WTC11 (cell line): ENCODE results near the gene ARHGEF39. TPM values are rescaled to one million over a fixed set of nuclear protein-coding genes. Genes with fewer than 3 reads are reported as not detected.
A peak's percentile ranks its signal among the peaks of the same experiment; 100 is the strongest.

ENCODE experiments used
- ATAC-seq: fragments of 200-7000 bp; cut with Tn5 transposase; 2 replicates; pipeline ENCODE4 v1.10.0; 2021; ENCODE audit warnings: mild to moderate bottlenecking, moderate library complexity
- CTCF ChIA-PET: fragments of 300-600 bp; sonication (Branson Sonifier 250); formaldehyde crosslinking; loops from one replicate; lab custom pipeline; 2021; ENCODE audit warnings: antibody characterized with exemption; lab: Charles Lee
- POLR2A ChIA-PET: fragments of 350-600 bp; sonication (Branson Sonifier 250); formaldehyde crosslinking; loops from one replicate; lab custom pipeline; 2021; ENCODE audit warnings: antibody characterized with exemption; lab: Charles Lee
- DNase-seq: peaks from one replicate; pipeline ENCODE4 v3.0.0; 2021; ENCODE audit warnings: low spot score
- H3K27ac Mint-ChIP-seq: 2 replicates; pipeline ENCODE4 v1.8.0; 2021; ENCODE audit warnings: mixed read lengths
- H3K27me3 Mint-ChIP-seq: 2 replicates; pipeline ENCODE4 v1.8.0; 2021; ENCODE audit warnings: low read depth, mild to moderate bottlenecking, moderate library complexity, mixed read lengths
- H3K36me3 Mint-ChIP-seq: 2 replicates; pipeline ENCODE4 v1.8.0; 2021; ENCODE audit warnings: mixed read lengths
- H3K4me1 Mint-ChIP-seq: 2 replicates; pipeline ENCODE4 v1.8.0; 2022; ENCODE audit warnings: mixed read lengths
- H3K4me3 Mint-ChIP-seq: 2 replicates; pipeline ENCODE4 v1.8.0; 2021; ENCODE audit warnings: mild to moderate bottlenecking, moderate library complexity, mixed read lengths
- H3K9me3 Mint-ChIP-seq: 2 replicates; pipeline ENCODE4 v1.8.0; 2021; ENCODE audit warnings: mixed read lengths
- ESRRA ChIP-seq: sonication (generic); formaldehyde crosslinking; IDR thresholded peaks from 2 replicates; pipeline ENCODE4 v1.8.1; 2022; ENCODE audit warnings: mild to moderate bottlenecking, missing genetic modification reagents, borderline replicate concordance
- ETV6 ChIP-seq: sonication (generic); formaldehyde crosslinking; IDR thresholded peaks from 2 replicates; pipeline ENCODE4 v1.8.1; 2022; ENCODE audit warnings: mild to moderate bottlenecking, missing genetic modification reagents
- HMGA2 ChIP-seq: fragments of 250-450 bp; sonication (Bioruptor Pico); IDR thresholded peaks from 2 replicates; pipeline ENCODE4 v1.4.0; 2021; ENCODE audit warnings: mild to moderate bottlenecking, moderate library complexity
- MXD4 ChIP-seq: fragments of 250-450 bp; sonication (Bioruptor Pico); IDR thresholded peaks from 2 replicates; pipeline ENCODE4 v1.8.0; 2021; ENCODE audit warnings: mild to moderate bottlenecking, moderate library complexity, borderline replicate concordance
- NFE2L1 ChIP-seq: sonication (generic); formaldehyde crosslinking; IDR thresholded peaks from 2 replicates; pipeline ENCODE4 v1.8.1; 2023; ENCODE audit warnings: missing genetic modification reagents
- PREB ChIP-seq: sonication (generic); formaldehyde crosslinking; IDR thresholded peaks from 2 replicates; pipeline ENCODE4 v1.8.1; 2022; ENCODE audit warnings: mild to moderate bottlenecking, missing genetic modification reagents, moderate library complexity, borderline replicate concordance
- RELA ChIP-seq: sonication (generic); formaldehyde crosslinking; IDR thresholded peaks from 2 replicates; pipeline ENCODE4 v1.8.1; 2022; ENCODE audit warnings: missing genetic modification reagents, mild to moderate bottlenecking, borderline replicate concordance
- RORB ChIP-seq: fragments of 250-450 bp; sonication (Bioruptor Pico); IDR thresholded peaks from 2 replicates; pipeline ENCODE4 v1.9.0; 2021; ENCODE audit warnings: mild to moderate bottlenecking
- SMAD4 ChIP-seq: sonication (generic); formaldehyde crosslinking; IDR thresholded peaks from 2 replicates; pipeline ENCODE4 v1.8.0; 2022; ENCODE audit warnings: mild to moderate bottlenecking, missing genetic modification reagents
- SP1 ChIP-seq: sonication (generic); formaldehyde crosslinking; conservative IDR thresholded peaks from 2 replicates; pipeline ENCODE4 v1.8.1; 2022; ENCODE audit warnings: missing genetic modification reagents
- TCF7 ChIP-seq: sonication (generic); formaldehyde crosslinking; IDR thresholded peaks from 2 replicates; pipeline ENCODE4 v1.8.0; 2022; ENCODE audit warnings: mild to moderate bottlenecking, low read depth, missing genetic modification reagents, moderate library complexity
- ZBTB21 ChIP-seq: sonication (generic); formaldehyde crosslinking; IDR thresholded peaks from 2 replicates; pipeline ENCODE4 v1.8.1; 2023; ENCODE audit warnings: mild to moderate bottlenecking, missing genetic modification reagents, borderline replicate concordance
- ZNF121 ChIP-seq: sonication (generic); formaldehyde crosslinking; IDR thresholded peaks from 2 replicates; pipeline ENCODE4 v1.8.0; 2023; ENCODE audit warnings: missing genetic modification reagents
- ZNF232 ChIP-seq: sonication (generic); formaldehyde crosslinking; IDR thresholded peaks from 2 replicates; pipeline ENCODE4 v1.8.0; 2022; ENCODE audit warnings: mild to moderate bottlenecking, missing genetic modification reagents
- ZNF317 ChIP-seq: sonication (generic); formaldehyde crosslinking; IDR thresholded peaks from 2 replicates; pipeline ENCODE4 v1.8.1; 2023; ENCODE audit warnings: low read depth, mild to moderate bottlenecking, moderate library complexity, missing genetic modification reagents, borderline replicate concordance
- ZNF671 ChIP-seq: fragments of 250-450 bp; sonication (Bioruptor Pico); IDR thresholded peaks from 2 replicates; pipeline ENCODE4 v1.8.0; 2021; ENCODE audit warnings: mild to moderate bottlenecking
- total RNA-seq: library from RNA; stranded (reverse); gene quantifications from 3 replicates; pipeline ENCODE4 v1.2.3, GENCODE V29; 2021
- TF ChIP-seq, protein P1 (sequence below): sonication (generic); formaldehyde crosslinking; IDR thresholded peaks from 2 replicates; pipeline ENCODE4 v1.8.1; 2023; ENCODE audit warnings: mild to moderate bottlenecking, missing genetic modification reagents
- TF ChIP-seq, protein P2 (sequence below): sonication (generic); formaldehyde crosslinking; IDR thresholded peaks from 2 replicates; pipeline ENCODE4 v1.8.1; 2023; ENCODE audit warnings: mild to moderate bottlenecking, missing genetic modification reagents, moderate library complexity

ARHGEF39 gene
- total RNA-seq, 1 experiment from 2014 or later, result 23.8 TPM

- H3K27ac Mint-ChIP-seq, result 0 out of 2 replicates have a peak overlapping the region, but pooled peaks have one; percentile 48
- peak overlapping the region; percentile 91 for H3K4me3 Mint-ChIP-seq
- H3K4me1 Mint-ChIP-seq, result peaks cover 23% of the 10 kb centered on the region
- no peak for ATAC-seq
- ChIA-PET CTCF (interaction anchor here (0.6 to 6.8 kb wide), 10 partner anchors 8 to 121 kb away, joined by 3 to 49 read pairs (median 19); partner anchors contain the start of genes ARHGEF39, CCDC107 and TESK1), POLR2A (interaction anchor here (0.6 to 5.2 kb wide), 10 partner anchors 8 to 1051 kb away, joined by 3 to 38 read pairs (median 4); partner anchors contain the start of genes ARHGEF39, CCDC107 and RMRP)
- H3K36me3 Mint-ChIP-seq, result peaks cover 22% of the 10 kb centered on the region
- H3K27me3 Mint-ChIP-seq, result no peaks in the 10 kb centered on the region
- no peaks in the 10 kb centered on the region for H3K9me3 Mint-ChIP-seq
- TF ChIP-seq MXD4 (CRISPR knock-in tag) (no peak), NFE2L1 (CRISPR knock-in tag) (no peak), ZNF232 (CRISPR knock-in tag) (no peak), SMAD4 (no peak), ETV6 (CRISPR knock-in tag) (no peak), TCF7 (CRISPR knock-in tag) (no peak), ZNF671 (no peak), ZNF121 (no peak), RELA (no peak), ESRRA (CRISPR knock-in tag) (no peak)
- TF ChIP-seq, all 79 proteins: peak for 0
- no peak for DNase-seq
Observed at GRCh38 chr9:35688558-35689541, 23.9 kb upstream of the ARHGEF39 start.

DNA sequence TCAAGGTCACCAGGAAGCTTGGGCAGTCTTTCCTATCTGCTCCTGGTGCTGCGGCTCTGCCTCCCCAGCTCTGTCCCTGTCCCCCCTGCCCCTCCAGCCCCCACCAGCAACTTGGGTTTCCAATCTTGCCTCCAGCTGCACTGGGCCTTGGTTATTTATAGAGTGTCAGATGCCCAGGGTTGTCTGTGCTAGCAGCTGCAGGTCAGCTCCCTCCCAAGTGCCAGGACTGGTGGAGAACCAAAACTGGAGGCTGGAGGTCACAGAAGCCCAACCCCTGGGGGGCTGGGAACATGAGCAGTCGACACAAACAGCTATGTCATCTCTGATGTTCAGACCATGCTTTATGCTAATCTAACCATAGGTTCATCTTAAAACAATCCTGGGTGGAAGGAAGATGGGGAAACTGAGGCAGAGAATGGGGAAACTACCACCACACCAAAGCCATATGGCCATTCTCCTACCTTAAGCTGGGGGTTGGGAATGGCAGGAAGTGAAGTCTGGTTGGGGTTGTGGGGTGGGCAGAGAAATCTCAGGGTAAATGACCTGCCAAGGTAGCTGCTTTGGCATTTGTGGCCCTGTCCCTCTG lies 23.1 kb upstream of the ARHGEF39 start:
- peaks cover 30% of the 10 kb centered on the region for H3K36me3 Mint-ChIP-seq

More for the DNA sequence above, 23.1 kb upstream of the ARHGEF39 start:
- H3K27me3 Mint-ChIP-seq, result no peaks in the 10 kb centered on the region
- no peak overlapping the region for H3K27ac Mint-ChIP-seq
- peaks cover 23% of the 10 kb centered on the region for H3K4me1 Mint-ChIP-seq
- ATAC-seq, result no peak
- TF ChIP-seq PREB (CRISPR knock-in tag) (no peak), ZNF121 (no peak), ZNF317 (CRISPR knock-in tag) (no peak), SP1 (CRISPR knock-in tag) (no peak), RELA (no peak), ZBTB21 (CRISPR knock-in tag) (no peak), ESRRA (CRISPR knock-in tag) (no peak), HMGA2 (CRISPR knock-in tag) (no peak), ETV6 (CRISPR knock-in tag) (no peak), RORB (CRISPR knock-in tag) (no peak)
- TF ChIP-seq, protein P1, sequence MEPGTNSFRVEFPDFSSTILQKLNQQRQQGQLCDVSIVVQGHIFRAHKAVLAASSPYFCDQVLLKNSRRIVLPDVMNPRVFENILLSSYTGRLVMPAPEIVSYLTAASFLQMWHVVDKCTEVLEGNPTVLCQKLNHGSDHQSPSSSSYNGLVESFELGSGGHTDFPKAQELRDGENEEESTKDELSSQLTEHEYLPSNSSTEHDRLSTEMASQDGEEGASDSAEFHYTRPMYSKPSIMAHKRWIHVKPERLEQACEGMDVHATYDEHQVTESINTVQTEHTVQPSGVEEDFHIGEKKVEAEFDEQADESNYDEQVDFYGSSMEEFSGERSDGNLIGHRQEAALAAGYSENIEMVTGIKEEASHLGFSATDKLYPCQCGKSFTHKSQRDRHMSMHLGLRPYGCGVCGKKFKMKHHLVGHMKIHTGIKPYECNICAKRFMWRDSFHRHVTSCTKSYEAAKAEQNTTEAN (CRISPR knock-in tag), result no peak
- TF ChIP-seq, protein P2, sequence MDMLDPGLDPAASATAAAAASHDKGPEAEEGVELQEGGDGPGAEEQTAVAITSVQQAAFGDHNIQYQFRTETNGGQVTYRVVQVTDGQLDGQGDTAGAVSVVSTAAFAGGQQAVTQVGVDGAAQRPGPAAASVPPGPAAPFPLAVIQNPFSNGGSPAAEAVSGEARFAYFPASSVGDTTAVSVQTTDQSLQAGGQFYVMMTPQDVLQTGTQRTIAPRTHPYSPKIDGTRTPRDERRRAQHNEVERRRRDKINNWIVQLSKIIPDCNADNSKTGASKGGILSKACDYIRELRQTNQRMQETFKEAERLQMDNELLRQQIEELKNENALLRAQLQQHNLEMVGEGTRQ (CRISPR knock-in tag), result no peak
- peak overlapping the region; percentile 91 for H3K4me3 Mint-ChIP-seq
- H3K9me3 Mint-ChIP-seq, result no peaks in the 10 kb centered on the region
- ChIA-PET POLR2A (interaction anchor here (1.1 to 5.2 kb wide), 3 partner anchors 23 to 42 kb away, joined by 4 to 38 read pairs (median 4); partner anchors contain the start of genes ARHGEF39, CCDC107 and RMRP), CTCF (interaction anchor here (0.7 to 6.8 kb wide), 7 partner anchors 8 to 84 kb away, joined by 3 to 49 read pairs (median 18); partner anchors contain the start of genes ARHGEF39 and CCDC107)
- DNase-seq, result no peak
